GM12891 (cell line): ENCODE measurements around the gene FAM124A.

Source experiments
- POLR2A ChIP-seq: IDR thresholded peaks from 2 replicates; pipeline ENCODE4 v1.6.1; 2011; ENCODE audit warnings: low read depth, low read length, control low read depth
- POLR2AphosphoS5 ChIP-seq: IDR thresholded peaks from 2 replicates; pipeline ENCODE4 v1.6.1; 2011; ENCODE audit warnings: low read depth, low read length, control low read depth
- TAF1 ChIP-seq: IDR thresholded peaks from 2 replicates; pipeline ENCODE4 v1.6.1; 2011; ENCODE audit warnings: low read depth, low read length, control low read depth

DNA sequence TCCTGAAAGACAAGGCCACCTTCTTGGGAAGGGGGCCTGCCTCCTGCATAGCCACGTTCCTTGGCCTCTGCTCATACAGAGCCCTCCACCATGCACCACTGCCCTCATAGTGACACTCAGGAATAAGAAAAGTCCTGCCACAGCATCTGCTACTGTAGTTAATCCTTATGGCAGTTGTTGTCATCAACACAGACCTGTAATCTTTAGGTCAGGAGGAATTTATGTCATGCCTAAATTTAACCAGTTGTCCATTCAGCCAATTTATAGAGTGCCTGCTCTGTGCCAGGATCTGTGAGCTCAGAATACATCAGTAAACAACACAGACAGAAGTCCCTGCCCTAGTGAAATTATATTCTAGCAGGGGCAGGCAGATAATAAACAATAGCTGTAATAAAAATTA, 44.4 kb downstream of the FAM124A start:
- TF ChIP-seq TAF1 (no peak), POLR2A (no peak), POLR2AphosphoS5 (no peak)
